ENCODE data around the gene TPRG1.

DNA sequence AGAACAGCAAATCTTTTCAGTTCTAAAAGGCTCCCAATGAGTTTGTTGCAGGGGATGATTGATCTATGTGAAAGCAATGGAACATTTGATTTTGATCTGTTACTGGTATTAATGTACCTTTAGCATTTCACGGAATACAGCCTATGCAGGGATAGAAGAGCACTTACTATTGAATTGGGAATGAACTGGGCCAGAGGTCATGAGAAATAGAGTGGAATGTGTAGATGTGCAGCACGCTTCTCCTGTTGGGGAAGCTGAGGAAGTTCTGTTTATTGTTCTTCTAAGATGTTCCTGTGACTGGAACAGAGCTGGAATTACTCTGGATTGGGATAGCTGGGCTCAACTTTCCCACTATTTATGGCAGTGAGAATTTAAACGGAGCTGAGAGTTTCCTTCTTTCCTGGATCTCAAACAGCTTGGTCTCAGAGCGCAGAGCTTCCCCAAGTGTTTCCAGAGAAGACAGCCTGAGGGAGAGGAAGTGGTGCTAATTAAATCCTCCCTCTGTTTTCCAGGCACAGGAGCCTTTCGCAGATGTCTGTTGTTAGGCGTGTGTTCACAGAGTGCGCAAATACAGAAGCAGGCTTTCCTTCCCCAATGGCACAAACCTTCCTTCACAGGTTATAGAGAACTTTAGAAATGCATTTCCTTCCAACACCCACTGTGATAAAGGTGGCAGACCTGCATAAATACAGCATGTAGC lies 32.5 kb downstream of the TPRG1 start:
- TF ChIP-seq EZH2phosphoT487 (IDR thresholded peaks at IDR 0.05; ENCODE audit: borderline replicate concordance, low read length) = no peak
- TF ChIP-seq, protein P1, sequence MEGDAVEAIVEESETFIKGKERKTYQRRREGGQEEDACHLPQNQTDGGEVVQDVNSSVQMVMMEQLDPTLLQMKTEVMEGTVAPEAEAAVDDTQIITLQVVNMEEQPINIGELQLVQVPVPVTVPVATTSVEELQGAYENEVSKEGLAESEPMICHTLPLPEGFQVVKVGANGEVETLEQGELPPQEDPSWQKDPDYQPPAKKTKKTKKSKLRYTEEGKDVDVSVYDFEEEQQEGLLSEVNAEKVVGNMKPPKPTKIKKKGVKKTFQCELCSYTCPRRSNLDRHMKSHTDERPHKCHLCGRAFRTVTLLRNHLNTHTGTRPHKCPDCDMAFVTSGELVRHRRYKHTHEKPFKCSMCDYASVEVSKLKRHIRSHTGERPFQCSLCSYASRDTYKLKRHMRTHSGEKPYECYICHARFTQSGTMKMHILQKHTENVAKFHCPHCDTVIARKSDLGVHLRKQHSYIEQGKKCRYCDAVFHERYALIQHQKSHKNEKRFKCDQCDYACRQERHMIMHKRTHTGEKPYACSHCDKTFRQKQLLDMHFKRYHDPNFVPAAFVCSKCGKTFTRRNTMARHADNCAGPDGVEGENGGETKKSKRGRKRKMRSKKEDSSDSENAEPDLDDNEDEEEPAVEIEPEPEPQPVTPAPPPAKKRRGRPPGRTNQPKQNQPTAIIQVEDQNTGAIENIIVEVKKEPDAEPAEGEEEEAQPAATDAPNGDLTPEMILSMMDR (IDR thresholded peaks at IDR 0.05; ENCODE audit: low read depth, low read length, poor library complexity, severe bottlenecking) = no peak

Measured in DOHH2 (cell line).